Vagina (tissue), 2 donors: ENCODE measurements around the gene DNTTIP2.

Source experiments
- POLR2A ChIP-seq, 2 donors: fragments of 450-650 bp; IDR thresholded peaks; one replicate each; pipeline ENCODE4 v1.6.1; 2017; ENCODE audit warnings: antibody characterized with exemption in 2 of 2, mild to moderate bottlenecking in 2 of 2, moderate library complexity in 2 of 2
- POLR2AphosphoS5 ChIP-seq, 2 donors: sonication (generic); formaldehyde crosslinking; IDR thresholded peaks; one replicate each; pipeline ENCODE4 v1.9.0; 2017; ENCODE audit warnings: antibody characterized with exemption in 2 of 2, mild to moderate bottlenecking in 2 of 2, low read depth in 1 of 2; ENCODE audit not compliant: insufficient read depth in 1 of 2
- TF ChIP-seq, protein P1 (sequence below), 3 experiments: fragments of 450-650 bp in 2 of 3; fragments of 200-600 bp in 1 of 3; sonication (generic) in 1 of 3; IDR thresholded peaks; one replicate each; pipeline ENCODE4 v1.5.1; 2017 to 2019; ENCODE audit warnings: antibody characterized with exemption in 3 of 3, mild to moderate bottlenecking in 2 of 3, moderate library complexity in 2 of 3

DNA sequence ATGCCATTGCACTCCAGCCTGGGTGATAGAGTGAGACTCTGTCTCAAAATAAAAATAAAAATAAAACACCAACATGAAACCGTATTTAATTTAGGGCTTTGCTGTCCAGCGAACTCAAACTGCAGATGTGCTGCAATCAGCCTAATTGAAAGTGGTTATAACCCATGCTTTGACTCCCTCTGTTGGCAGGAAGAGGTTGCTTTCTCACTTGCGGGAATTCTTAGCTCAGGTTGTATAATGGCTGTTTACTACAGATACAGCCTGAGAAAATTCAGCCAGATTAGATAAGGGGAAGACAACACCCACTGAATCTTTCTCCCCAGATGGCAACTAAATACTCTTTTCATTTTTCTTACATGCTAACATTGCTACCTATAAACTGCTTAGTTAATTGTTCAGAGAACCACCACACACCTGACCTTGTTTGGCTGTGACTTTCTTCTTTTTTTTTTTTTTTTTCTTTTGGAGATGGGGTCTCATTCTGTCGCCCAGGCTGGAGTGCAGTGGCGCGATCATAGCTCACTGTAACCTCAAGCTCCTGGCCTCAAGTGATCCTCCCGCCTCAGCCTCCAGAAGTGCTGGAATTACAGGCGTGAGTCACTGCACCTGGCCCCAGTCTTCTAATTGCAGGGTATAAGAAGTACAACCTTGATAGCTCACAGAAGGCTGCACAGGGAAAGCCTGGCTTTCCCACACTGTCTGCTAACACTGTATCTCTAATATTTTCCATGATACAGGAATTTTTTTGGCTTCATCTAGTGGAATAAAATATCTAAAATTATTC lies 34.6 kb downstream of the DNTTIP2 start:
- TF ChIP-seq POLR2A (IDR thresholded peaks at IDR 0.05) = no peak
- TF ChIP-seq, protein P1, sequence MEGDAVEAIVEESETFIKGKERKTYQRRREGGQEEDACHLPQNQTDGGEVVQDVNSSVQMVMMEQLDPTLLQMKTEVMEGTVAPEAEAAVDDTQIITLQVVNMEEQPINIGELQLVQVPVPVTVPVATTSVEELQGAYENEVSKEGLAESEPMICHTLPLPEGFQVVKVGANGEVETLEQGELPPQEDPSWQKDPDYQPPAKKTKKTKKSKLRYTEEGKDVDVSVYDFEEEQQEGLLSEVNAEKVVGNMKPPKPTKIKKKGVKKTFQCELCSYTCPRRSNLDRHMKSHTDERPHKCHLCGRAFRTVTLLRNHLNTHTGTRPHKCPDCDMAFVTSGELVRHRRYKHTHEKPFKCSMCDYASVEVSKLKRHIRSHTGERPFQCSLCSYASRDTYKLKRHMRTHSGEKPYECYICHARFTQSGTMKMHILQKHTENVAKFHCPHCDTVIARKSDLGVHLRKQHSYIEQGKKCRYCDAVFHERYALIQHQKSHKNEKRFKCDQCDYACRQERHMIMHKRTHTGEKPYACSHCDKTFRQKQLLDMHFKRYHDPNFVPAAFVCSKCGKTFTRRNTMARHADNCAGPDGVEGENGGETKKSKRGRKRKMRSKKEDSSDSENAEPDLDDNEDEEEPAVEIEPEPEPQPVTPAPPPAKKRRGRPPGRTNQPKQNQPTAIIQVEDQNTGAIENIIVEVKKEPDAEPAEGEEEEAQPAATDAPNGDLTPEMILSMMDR (IDR thresholded peaks at IDR 0.05) = peak in 2 of 3 experiments; percentile 46 to 73
- peak in 1 of 2 donors; percentile 56 for TF ChIP-seq POLR2AphosphoS5 (IDR thresholded peaks at IDR 0.05; ENCODE audit: insufficient read depth in 1 of 2, low read depth in 1 of 2)
